Epithelial cell of proximal tubule (primary cell): ENCODE data around the gene MTX1. TPM values are rescaled to one million over a fixed set of nuclear protein-coding genes. Genes with fewer than 3 reads are reported as not detected.
"Not testable (repeated sequence)": the region's sequence is repeated elsewhere in the genome, so short reads cannot be mapped to it uniquely, and the experiment has no call there.

Source experiments
- DNase-seq: peaks from one replicate; pipeline ENCODE4 v3.0.0-alpha.2; 2011; ENCODE audit warnings: low read depth
- H3K4me3 ChIP-seq: 2 replicates; pipeline ENCODE4 v1.5.1; 2011; ENCODE audit warnings: low read depth, mild to moderate bottlenecking, low read length
- total RNA-seq: library from RNA; depleted of rRNA; stranded (reverse); fragments of >200 nt; gene quantifications from 2 replicates; pipeline ENCODE4 v1.2.3, GENCODE V29; 2015
- TF ChIP-seq, protein P1 (sequence below): conservative IDR thresholded peaks from 2 replicates; pipeline ENCODE4 v1.5.1; 2012; ENCODE audit warnings: low read depth, mild to moderate bottlenecking, low read length

Gene MTX1
- total RNA-seq, 1 donor from 2014 or later = 75.2 TPM

DNA sequence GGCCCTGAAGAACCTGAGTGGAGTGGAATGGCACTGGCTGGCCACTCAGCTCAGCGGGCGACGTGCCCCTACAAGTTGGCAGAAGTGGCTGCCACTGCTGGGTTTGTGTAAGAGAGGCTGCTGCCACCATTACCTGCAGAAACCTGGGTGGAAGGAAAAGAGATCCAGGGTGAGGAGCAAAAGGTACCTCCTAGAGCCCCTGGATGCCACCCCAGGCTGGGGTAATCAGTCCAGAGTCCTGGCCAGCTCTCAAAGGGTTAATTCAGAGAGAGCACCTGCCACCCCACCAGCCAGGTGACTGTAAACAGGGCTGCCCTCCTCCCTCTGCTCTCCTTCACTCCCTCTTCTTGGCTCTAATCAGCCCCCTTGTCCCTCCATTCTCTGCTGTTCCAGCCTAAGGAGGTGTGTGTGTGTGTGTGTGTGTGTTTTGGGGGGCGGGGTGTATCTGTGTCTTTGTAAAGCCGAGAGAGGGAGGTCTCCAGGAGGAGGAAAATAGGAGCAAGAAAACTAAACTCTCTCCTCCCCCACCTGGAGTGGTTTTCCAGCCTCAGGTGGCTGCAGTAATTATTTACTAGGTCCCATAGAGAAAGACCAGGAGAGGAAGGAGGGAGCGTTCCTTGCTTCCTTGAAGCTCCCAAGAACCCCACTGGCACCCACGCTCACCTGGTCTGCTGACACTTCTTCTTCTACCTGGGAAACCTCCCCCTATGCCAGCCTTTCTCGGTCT lies 22.3 kb upstream of the MTX1 start:
- H3K4me3 ChIP-seq = no peak overlapping the region
- no peak for DNase-seq
- TF ChIP-seq, protein P1, sequence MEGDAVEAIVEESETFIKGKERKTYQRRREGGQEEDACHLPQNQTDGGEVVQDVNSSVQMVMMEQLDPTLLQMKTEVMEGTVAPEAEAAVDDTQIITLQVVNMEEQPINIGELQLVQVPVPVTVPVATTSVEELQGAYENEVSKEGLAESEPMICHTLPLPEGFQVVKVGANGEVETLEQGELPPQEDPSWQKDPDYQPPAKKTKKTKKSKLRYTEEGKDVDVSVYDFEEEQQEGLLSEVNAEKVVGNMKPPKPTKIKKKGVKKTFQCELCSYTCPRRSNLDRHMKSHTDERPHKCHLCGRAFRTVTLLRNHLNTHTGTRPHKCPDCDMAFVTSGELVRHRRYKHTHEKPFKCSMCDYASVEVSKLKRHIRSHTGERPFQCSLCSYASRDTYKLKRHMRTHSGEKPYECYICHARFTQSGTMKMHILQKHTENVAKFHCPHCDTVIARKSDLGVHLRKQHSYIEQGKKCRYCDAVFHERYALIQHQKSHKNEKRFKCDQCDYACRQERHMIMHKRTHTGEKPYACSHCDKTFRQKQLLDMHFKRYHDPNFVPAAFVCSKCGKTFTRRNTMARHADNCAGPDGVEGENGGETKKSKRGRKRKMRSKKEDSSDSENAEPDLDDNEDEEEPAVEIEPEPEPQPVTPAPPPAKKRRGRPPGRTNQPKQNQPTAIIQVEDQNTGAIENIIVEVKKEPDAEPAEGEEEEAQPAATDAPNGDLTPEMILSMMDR = no peak

- H3K4me3 ChIP-seq = no peak overlapping the region
- DNase-seq = no peak
- TF ChIP-seq, protein P1 = no peak
Measured at GRCh38 chr1:155186794-155187455, 21.6 kb upstream of the MTX1 start.

DNA sequence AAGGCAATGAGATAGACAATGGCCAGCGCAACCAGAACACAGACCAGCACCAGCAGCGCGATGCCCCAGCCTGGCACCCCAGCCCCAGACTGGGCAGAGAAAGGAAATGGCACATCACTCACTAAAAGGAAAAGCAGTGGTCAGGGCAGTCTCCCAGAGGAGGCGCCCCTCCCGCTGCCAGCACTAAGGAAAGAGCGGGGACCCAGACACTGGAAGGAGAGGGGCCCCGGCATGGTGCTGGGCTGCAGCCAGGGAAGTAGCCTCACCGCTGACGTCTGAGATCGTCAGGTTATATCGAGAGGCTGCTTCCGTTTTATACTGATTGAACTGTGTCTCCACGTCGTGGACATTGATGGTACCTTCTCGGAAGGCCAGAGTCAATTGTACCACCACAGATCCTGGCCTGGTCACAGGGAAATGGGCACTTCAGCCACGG lies 21.0 kb upstream of the MTX1 start:
- DNase-seq = no peak
- TF ChIP-seq, protein P1 = no peak
- no peak overlapping the region for H3K4me3 ChIP-seq

DNA sequence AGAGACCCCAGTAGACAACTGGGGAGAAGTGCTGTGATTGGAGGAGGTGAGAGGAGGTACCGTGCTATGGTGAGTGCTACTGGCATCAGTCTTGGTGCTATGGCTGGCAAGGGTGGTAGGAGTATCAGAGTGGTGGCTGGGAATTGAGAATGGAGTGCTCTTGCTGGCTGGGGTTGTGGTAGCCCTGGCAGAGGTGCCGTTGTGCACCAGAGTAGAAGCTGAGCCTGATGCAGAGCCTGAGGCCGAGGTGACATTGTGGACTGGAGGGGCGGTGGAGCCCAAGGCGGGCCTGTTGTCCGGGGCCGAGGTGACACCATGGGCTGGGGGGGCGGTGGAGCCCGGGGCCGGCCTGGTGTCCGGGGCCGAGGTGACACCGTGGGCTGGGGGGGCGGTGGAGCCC lies 20.2 kb upstream of the MTX1 start:
- TF ChIP-seq, protein P1 = no peak
- DNase-seq = no peak
- H3K4me3 ChIP-seq = no peak overlapping the region

- not testable (repeated sequence) for H3K4me3 ChIP-seq, DNase-seq
Measured at GRCh38 chr1:155189926-155190325, 18.6 kb upstream of the MTX1 start.

DNA sequence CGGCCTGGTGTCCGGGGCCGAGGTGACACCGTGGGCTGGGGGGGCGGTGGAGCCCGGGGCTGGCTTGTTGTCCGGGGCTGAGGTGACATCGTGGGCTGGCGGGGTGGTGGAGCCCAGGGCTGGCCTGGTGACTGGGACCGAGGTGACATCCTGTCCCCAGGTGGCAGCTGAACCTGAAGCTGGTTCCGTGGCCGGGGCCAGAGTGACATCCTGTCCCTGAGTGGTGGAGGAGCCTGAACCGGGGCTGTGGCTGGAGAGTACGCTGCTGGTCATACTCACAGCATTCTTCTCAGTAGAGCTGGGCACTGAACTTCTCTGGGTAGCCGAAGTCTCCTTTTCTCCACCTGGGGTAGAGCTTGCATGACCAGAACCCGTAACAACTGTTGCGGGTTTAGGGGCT lies 16.6 kb upstream of the MTX1 start:
- no peak for DNase-seq
- TF ChIP-seq, protein P1 = no peak
- H3K4me3 ChIP-seq = peak overlapping the region; percentile 53

- no peak for DNase-seq
- TF ChIP-seq, protein P1 = no peak
- peak overlapping the region; percentile 67 for H3K4me3 ChIP-seq
Measured at GRCh38 chr1:155192346-155193274, 15.9 kb upstream of the MTX1 start.
